HEK293 (cell line): Measurements from ENCODE around the gene RNU7-1.

ENCODE experiments used
- BCL11A ChIP-seq: fragments of 450-650 bp; formaldehyde crosslinking; IDR thresholded peaks from 2 replicates; pipeline ENCODE4 v1.5.1; 2016; ENCODE audit warnings: low read depth, missing biosample characterization, missing genetic modification characterization
- FEZF1 ChIP-seq: fragments of 450-650 bp; formaldehyde crosslinking; IDR thresholded peaks from 2 replicates; pipeline ENCODE4 v1.5.1; 2016; ENCODE audit warnings: missing biosample characterization, missing genetic modification characterization
- GLIS1 ChIP-seq: fragments of 450-650 bp; formaldehyde crosslinking; IDR thresholded peaks from 2 replicates; pipeline ENCODE4 v1.5.1; 2016; ENCODE audit warnings: missing biosample characterization, missing genetic modification characterization
- MYNN ChIP-seq: fragments of 450-650 bp; formaldehyde crosslinking; IDR thresholded peaks from 2 replicates; pipeline ENCODE4 v1.5.1; 2016; ENCODE audit warnings: missing biosample characterization, missing genetic modification characterization, borderline replicate concordance
- PRDM1 ChIP-seq: fragments of 450-650 bp; formaldehyde crosslinking; IDR thresholded peaks from 2 replicates; pipeline ENCODE4; 2016; ENCODE audit warnings: missing biosample characterization, missing genetic modification characterization
- REPIN1 ChIP-seq: fragments of 450-650 bp; formaldehyde crosslinking; IDR thresholded peaks from 2 replicates; pipeline ENCODE4 v1.5.1; 2017; ENCODE audit warnings: missing biosample characterization, missing genetic modification characterization, low read depth
- ZBTB21 ChIP-seq: fragments of 450-650 bp; formaldehyde crosslinking; IDR thresholded peaks from 2 replicates; pipeline ENCODE4 v1.5.1; 2017; ENCODE audit warnings: missing biosample characterization, missing genetic modification characterization
- ZEB2 ChIP-seq: fragments of 450-650 bp; formaldehyde crosslinking; IDR thresholded peaks from 2 replicates; pipeline ENCODE4 v1.5.1; 2016; ENCODE audit warnings: missing biosample characterization, missing genetic modification characterization
- ZFP41 ChIP-seq: fragments of 450-650 bp; formaldehyde crosslinking; IDR thresholded peaks from 2 replicates; pipeline ENCODE4 v1.5.1; 2016; ENCODE audit warnings: missing biosample characterization, missing genetic modification characterization, borderline replicate concordance
- ZFP69B ChIP-seq: fragments of 450-650 bp; formaldehyde crosslinking; IDR thresholded peaks from 2 replicates; pipeline ENCODE4 v1.5.1; 2016; ENCODE audit warnings: missing biosample characterization, missing genetic modification characterization
- ZNF132 ChIP-seq: fragments of 450-650 bp; formaldehyde crosslinking; IDR thresholded peaks from 2 replicates; pipeline ENCODE4 v1.5.1; 2017; ENCODE audit warnings: missing biosample characterization, missing genetic modification characterization, borderline replicate concordance
- ZNF140 ChIP-seq: fragments of 450-650 bp; formaldehyde crosslinking; IDR thresholded peaks from 2 replicates; pipeline ENCODE4 v1.5.1; 2016; ENCODE audit warnings: missing biosample characterization, missing genetic modification characterization
- ZNF175 ChIP-seq: fragments of 450-650 bp; formaldehyde crosslinking; IDR thresholded peaks from 2 replicates; pipeline ENCODE4 v1.5.1; 2016; ENCODE audit warnings: missing biosample characterization, missing genetic modification characterization
- ZNF2 ChIP-seq: fragments of 450-650 bp; formaldehyde crosslinking; IDR thresholded peaks from 2 replicates; pipeline ENCODE4 v1.5.1; 2016; ENCODE audit warnings: missing biosample characterization, missing genetic modification characterization
- ZNF266 ChIP-seq: fragments of 450-650 bp; formaldehyde crosslinking; IDR thresholded peaks from 2 replicates; pipeline ENCODE4 v1.5.1; 2016; ENCODE audit warnings: missing biosample characterization, missing genetic modification characterization, low read depth
- ZNF335 ChIP-seq: fragments of 450-650 bp; formaldehyde crosslinking; conservative IDR thresholded peaks from 2 replicates; pipeline ENCODE4 v1.5.1; 2016; ENCODE audit warnings: missing biosample characterization, missing genetic modification characterization
- ZNF366 ChIP-seq: fragments of 450-650 bp; formaldehyde crosslinking; conservative IDR thresholded peaks from 2 replicates; pipeline ENCODE4 v1.5.1; 2016; ENCODE audit warnings: missing biosample characterization, missing genetic modification characterization
- ZNF391 ChIP-seq: fragments of 450-650 bp; formaldehyde crosslinking; IDR thresholded peaks from 2 replicates; pipeline ENCODE4 v1.5.1; 2016; ENCODE audit warnings: low read depth, missing biosample characterization, missing genetic modification characterization, borderline replicate concordance
- ZNF501 ChIP-seq: fragments of 450-650 bp; formaldehyde crosslinking; IDR thresholded peaks from 2 replicates; pipeline ENCODE4 v1.5.1; 2016; ENCODE audit warnings: missing biosample characterization, missing genetic modification characterization
- ZNF549 ChIP-seq: fragments of 450-650 bp; IDR thresholded peaks from 2 replicates; pipeline ENCODE4 v1.5.1; 2018; ENCODE audit warnings: missing biosample characterization, missing genetic modification characterization, mild to moderate bottlenecking, inconsistent platforms, moderate library complexity
- ZNF558 ChIP-seq: fragments of 450-650 bp; formaldehyde crosslinking; IDR thresholded peaks from 2 replicates; pipeline ENCODE4 v1.5.1; 2016; ENCODE audit warnings: missing biosample characterization, missing genetic modification characterization
- ZNF561 ChIP-seq: fragments of 450-650 bp; IDR thresholded peaks from 2 replicates; pipeline ENCODE4 v1.5.1; 2018; ENCODE audit warnings: missing biosample characterization, missing genetic modification characterization, borderline replicate concordance
- ZNF585B ChIP-seq: fragments of 450-650 bp; formaldehyde crosslinking; IDR thresholded peaks from 2 replicates; pipeline ENCODE4 v1.5.1; 2016; ENCODE audit warnings: missing biosample characterization, missing genetic modification characterization
- ZNF600 ChIP-seq: fragments of 450-650 bp; formaldehyde crosslinking; IDR thresholded peaks from 2 replicates; pipeline ENCODE4 v1.5.1; 2016; ENCODE audit warnings: missing biosample characterization, missing genetic modification characterization
- ZNF629 ChIP-seq: fragments of 450-650 bp; formaldehyde crosslinking; IDR thresholded peaks from 2 replicates; pipeline ENCODE4 v1.5.1; 2017; ENCODE audit warnings: missing biosample characterization, missing genetic modification characterization
- ZNF76 ChIP-seq: fragments of 450-650 bp; formaldehyde crosslinking; IDR thresholded peaks from 2 replicates; pipeline ENCODE4; 2016; ENCODE audit warnings: low read depth, missing biosample characterization, missing genetic modification characterization, borderline replicate concordance
- ZNF768 ChIP-seq: fragments of 450-650 bp; formaldehyde crosslinking; IDR thresholded peaks from 2 replicates; pipeline ENCODE4 v1.5.1; 2018; ENCODE audit warnings: missing biosample characterization, mild to moderate bottlenecking, missing genetic modification characterization
- ZNF837 ChIP-seq: fragments of 450-650 bp; formaldehyde crosslinking; IDR thresholded peaks from 2 replicates; pipeline ENCODE4 v1.5.1; 2016; ENCODE audit warnings: missing biosample characterization, missing genetic modification characterization
- ZSCAN23 ChIP-seq: fragments of 450-650 bp; formaldehyde crosslinking; IDR thresholded peaks from 2 replicates; pipeline ENCODE4 v1.5.1; 2016; ENCODE audit warnings: missing biosample characterization, missing genetic modification characterization
- TF ChIP-seq, protein P1 (sequence below): fragments of 450-650 bp; formaldehyde crosslinking; IDR thresholded peaks from 2 replicates; pipeline ENCODE4 v1.5.1; 2016; ENCODE audit warnings: missing biosample characterization, missing genetic modification characterization
- TF ChIP-seq, protein P2 (sequence below): fragments of 450-650 bp; formaldehyde crosslinking; IDR thresholded peaks from 2 replicates; pipeline ENCODE4 v1.5.1; 2016; ENCODE audit warnings: missing biosample characterization, missing genetic modification characterization
- TF ChIP-seq, protein P3 (sequence below): fragments of 450-650 bp; formaldehyde crosslinking; IDR thresholded peaks from 2 replicates; pipeline ENCODE4 v1.5.1; 2016; ENCODE audit warnings: missing biosample characterization, missing genetic modification characterization
- TF ChIP-seq, protein P4 (sequence below): fragments of 450-650 bp; formaldehyde crosslinking; optimal IDR thresholded peaks from 2 replicates; pipeline ENCODE3; 2016; ENCODE audit warnings: missing biosample characterization, mild to moderate bottlenecking, missing genetic modification characterization

The RNU7-1 gene

DNA sequence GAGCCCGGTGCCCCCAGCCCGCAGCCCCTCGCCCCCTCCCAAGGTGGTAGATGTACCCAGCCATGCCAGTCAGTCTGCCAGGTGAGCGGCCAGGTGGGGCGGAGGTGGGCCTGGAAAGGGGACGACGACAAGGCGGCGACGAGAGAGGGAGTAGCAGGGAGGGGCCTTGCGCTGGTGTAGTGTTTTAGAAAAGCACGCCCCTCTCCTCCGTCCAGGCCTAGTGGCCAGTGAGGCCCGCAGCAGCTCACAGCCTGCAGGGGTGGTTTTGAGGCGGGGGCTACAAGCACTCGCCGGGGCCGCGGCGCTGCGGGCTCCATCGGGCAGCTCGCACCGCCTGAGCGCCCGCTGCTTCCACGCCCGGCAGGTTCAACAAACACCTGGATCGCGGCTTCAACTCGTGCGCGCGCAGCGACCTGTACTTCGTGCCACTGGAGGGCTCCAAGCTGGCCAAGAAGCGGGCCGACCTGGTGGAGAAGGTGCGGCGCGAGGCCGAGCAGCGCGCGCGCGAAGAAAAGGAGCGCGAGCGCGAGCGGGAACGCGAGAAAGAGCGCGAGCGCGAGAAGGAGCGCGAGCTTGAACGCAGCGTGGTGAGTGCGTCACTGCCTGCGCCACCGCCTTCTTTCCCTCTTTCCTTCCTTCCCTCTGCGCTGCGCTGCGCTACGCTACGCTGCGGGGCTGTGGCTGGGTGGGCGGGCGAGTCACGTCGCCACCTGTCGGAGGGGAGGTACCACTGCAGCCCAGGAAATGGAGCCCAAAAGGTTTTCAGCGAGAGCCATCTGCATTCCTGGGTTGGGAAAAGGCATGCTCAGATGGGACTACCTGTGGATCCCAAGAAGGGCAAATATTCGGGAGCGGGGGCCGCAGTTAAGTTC lies 5.9 kb upstream of the RNU7-1 start (continued):
- TF ChIP-seq, protein P1, sequence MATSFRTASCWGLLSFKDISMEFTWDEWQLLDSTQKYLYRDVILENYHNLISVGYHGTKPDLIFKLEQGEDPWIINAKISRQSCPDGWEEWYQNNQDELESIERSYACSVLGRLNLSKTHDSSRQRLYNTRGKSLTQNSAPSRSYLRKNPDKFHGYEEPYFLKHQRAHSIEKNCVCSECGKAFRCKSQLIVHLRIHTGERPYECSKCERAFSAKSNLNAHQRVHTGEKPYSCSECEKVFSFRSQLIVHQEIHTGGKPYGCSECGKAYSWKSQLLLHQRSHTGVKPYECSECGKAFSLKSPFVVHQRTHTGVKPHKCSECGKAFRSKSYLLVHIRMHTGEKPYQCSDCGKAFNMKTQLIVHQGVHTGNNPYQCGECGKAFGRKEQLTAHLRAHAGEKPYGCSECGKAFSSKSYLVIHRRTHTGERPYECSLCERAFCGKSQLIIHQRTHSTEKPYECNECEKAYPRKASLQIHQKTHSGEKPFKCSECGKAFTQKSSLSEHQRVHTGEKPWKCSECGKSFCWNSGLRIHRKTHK (tag by site-specific recombination) = no peak
- TF ChIP-seq, protein P2, sequence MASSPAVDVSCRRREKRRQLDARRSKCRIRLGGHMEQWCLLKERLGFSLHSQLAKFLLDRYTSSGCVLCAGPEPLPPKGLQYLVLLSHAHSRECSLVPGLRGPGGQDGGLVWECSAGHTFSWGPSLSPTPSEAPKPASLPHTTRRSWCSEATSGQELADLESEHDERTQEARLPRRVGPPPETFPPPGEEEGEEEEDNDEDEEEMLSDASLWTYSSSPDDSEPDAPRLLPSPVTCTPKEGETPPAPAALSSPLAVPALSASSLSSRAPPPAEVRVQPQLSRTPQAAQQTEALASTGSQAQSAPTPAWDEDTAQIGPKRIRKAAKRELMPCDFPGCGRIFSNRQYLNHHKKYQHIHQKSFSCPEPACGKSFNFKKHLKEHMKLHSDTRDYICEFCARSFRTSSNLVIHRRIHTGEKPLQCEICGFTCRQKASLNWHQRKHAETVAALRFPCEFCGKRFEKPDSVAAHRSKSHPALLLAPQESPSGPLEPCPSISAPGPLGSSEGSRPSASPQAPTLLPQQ (tag by site-specific recombination) = peak; percentile 82
- TF ChIP-seq ZNF266 (no peak), MYNN (tag by site-specific recombination) (0 out of 2 replicates have a peak, but pooled peaks have one; percentile 7), ZNF629 (peak; percentile 98), ZNF140 (tag by site-specific recombination) (no peak), ZFP69B (tag by site-specific recombination) (peak; percentile 71), ZNF132 (tag by site-specific recombination) (no peak), ZNF561 (no peak; the same call in 1 of the 2 replicates), ZEB2 (tag by site-specific recombination) (peak; percentile 94), ZNF335 (tag by site-specific recombination) (peak; percentile 86), ZNF558 (tag by site-specific recombination) (no peak; the same call in 1 of the 2 replicates), ZNF175 (tag by site-specific recombination) (no peak), FEZF1 (tag by site-specific recombination) (no peak), ZNF768 (tag by site-specific recombination) (no peak), GLIS1 (tag by site-specific recombination) (peak; percentile 39; the same call in 1 of the 2 replicates), ZNF600 (tag by site-specific recombination) (peak; percentile 99), REPIN1 (tag by site-specific recombination) (peak; percentile 18; the same call in 1 of the 2 replicates), ZNF2 (tag by site-specific recombination) (peak; percentile 96), ZSCAN23 (tag by site-specific recombination) (0 out of 2 replicates have a peak, but pooled peaks have one; percentile 17), ZNF391 (tag by site-specific recombination) (peak; percentile 36; the same call in 1 of the 2 replicates), ZNF366 (tag by site-specific recombination) (peak; percentile 100), ZBTB21 (tag by site-specific recombination) (peak; percentile 97), ZNF76 (tag by site-specific recombination) (peak; percentile 68; the same call in 1 of the 2 replicates), ZNF501 (tag by site-specific recombination) (peak; percentile 98; the same call in 1 of the 2 replicates), ZNF837 (tag by site-specific recombination) (peak; percentile 98), PRDM1 (tag by site-specific recombination) (peak; percentile 19; the same call in 1 of the 2 replicates), ZNF585B (tag by site-specific recombination) (no peak), ZNF549 (no peak), ZFP41 (tag by site-specific recombination) (no peak), BCL11A (tag by site-specific recombination) (no peak)
- TF ChIP-seq, protein P3, sequence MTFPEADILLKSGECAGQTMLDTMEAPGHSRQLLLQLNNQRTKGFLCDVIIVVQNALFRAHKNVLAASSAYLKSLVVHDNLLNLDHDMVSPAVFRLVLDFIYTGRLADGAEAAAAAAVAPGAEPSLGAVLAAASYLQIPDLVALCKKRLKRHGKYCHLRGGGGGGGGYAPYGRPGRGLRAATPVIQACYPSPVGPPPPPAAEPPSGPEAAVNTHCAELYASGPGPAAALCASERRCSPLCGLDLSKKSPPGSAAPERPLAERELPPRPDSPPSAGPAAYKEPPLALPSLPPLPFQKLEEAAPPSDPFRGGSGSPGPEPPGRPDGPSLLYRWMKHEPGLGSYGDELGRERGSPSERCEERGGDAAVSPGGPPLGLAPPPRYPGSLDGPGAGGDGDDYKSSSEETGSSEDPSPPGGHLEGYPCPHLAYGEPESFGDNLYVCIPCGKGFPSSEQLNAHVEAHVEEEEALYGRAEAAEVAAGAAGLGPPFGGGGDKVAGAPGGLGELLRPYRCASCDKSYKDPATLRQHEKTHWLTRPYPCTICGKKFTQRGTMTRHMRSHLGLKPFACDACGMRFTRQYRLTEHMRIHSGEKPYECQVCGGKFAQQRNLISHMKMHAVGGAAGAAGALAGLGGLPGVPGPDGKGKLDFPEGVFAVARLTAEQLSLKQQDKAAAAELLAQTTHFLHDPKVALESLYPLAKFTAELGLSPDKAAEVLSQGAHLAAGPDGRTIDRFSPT (tag by site-specific recombination) = peak; percentile 48
- TF ChIP-seq, protein P4, sequence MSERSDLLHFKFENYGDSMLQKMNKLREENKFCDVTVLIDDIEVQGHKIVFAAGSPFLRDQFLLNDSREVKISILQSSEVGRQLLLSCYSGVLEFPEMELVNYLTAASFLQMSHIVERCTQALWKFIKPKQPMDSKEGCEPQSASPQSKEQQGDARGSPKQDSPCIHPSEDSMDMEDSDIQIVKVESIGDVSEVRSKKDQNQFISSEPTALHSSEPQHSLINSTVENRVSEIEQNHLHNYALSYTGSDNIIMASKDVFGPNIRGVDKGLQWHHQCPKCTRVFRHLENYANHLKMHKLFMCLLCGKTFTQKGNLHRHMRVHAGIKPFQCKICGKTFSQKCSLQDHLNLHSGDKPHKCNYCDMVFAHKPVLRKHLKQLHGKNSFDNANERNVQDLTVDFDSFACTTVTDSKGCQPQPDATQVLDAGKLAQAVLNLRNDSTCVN (tag by site-specific recombination) = peak; percentile 100
